NCI-H1092 treated with DMSO at 0.1 percent for 48 hours (cell line): ENCODE results near the gene ATP9B.

Experiments
- DNase-seq: peaks from one replicate; lab custom pipeline; 2025; lab: John Stamatoyannopoulos, UW

Gene ATP9B

GRCh38 chr18:79380816-79381806, 311.9 kb downstream of the ATP9B start:
- DNase-seq, result no peak

- no peak for DNase-seq
These were observed 312.7 kb downstream of the ATP9B start for GRCh38 chr18:79381811-79382311.

- DNase-seq, result no peak
These were observed 313.6 kb downstream of the ATP9B start for GRCh38 chr18:79382681-79383387.

GRCh38 chr18:79383388-79384056, 314.3 kb downstream of the ATP9B start:
- DNase-seq, result no peak

- DNase-seq, result peak; percentile 56
These were observed 315.1 kb downstream of the ATP9B start for GRCh38 chr18:79384151-79384807.

- DNase-seq, result no peak
These were observed 315.6 kb downstream of the ATP9B start for GRCh38 chr18:79384834-79385233.

GRCh38 chr18:79385326-79385707, 316.1 kb downstream of the ATP9B start:
- no peak for DNase-seq

- DNase-seq, result no peak
These were observed 316.6 kb downstream of the ATP9B start for GRCh38 chr18:79385708-79386341.

- DNase-seq, result no peak
These were observed 317.4 kb downstream of the ATP9B start for GRCh38 chr18:79386547-79386946.

- DNase-seq, result no peak
These were observed 318.0 kb downstream of the ATP9B start for GRCh38 chr18:79387214-79387613.

GRCh38 chr18:79387615-79388014, 318.4 kb downstream of the ATP9B start:
- no peak for DNase-seq

- DNase-seq, result no peak
These were observed 318.8 kb downstream of the ATP9B start for GRCh38 chr18:79388043-79388442.

- no peak for DNase-seq
These were observed 320.5 kb downstream of the ATP9B start for GRCh38 chr18:79389689-79390088.

- DNase-seq, result no peak
These were observed 323.0 kb downstream of the ATP9B start for GRCh38 chr18:79392226-79392625.

GRCh38 chr18:79393181-79393634, 324.0 kb downstream of the ATP9B start:
- no peak for DNase-seq

GRCh38 chr18:79393635-79394533, 324.7 kb downstream of the ATP9B start:
- DNase-seq, result peak; percentile 68

- no peak for DNase-seq
These were observed 325.5 kb downstream of the ATP9B start for GRCh38 chr18:79394534-79395307.

GRCh38 chr18:79395308-79395640, 326.1 kb downstream of the ATP9B start:
- no peak for DNase-seq

GRCh38 chr18:79395761-79396404, 326.7 kb downstream of the ATP9B start, which contains the start of gene NFATC1:
Gene NFATC1 (plus strand): TSS chr18:79395930. CDS start chr18:79396225, 295 bp downstream.
- DNase-seq, result peak; percentile 12
